ENCODE data around the gene IRX4.

IRX4 gene

DNA sequence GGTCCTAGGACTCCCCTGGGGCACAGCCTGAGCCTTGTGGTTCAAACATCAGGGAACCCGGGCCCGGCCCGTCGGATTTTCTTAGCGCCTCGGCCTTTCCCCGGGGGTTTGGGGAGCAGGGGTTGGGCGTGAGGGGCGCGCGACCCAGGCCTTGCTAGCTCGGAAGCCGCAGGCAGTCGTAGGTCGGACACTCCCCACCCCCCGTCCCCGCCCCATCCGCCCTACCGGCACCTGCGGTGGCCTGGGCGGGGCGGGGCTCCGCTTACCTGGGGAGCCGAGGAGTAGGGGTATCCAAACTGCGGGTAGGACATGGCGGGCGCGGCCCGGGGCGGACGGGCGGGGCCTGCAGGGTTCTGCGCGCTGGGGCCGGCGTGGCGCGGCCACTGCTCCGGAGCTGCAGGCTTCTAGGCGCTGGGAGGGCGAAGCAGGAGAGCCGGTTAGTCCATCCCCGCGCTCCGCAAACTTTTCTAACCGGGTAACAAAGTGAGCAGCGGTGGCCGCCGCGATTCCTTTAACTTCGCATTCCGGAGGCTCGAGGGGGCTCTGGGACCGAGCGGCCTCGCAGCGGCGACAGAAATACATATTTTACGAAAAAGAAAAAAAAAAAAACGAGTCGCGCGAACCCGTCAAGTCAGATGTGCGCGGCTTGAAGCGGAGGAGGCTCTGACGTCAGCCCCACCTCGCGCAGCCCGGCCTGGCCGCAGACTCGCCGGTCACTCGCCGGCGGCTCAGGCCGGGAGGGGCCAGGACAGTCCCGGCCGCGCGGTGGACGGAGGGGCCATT, at the start of gene IRX4:
IRX4 (minus strand) TSS at position 589 of the 783 bp plus-strand sequence; CDS start at position 311, 278 bp downstream.
- no peak for ATAC-seq

- no peak for ATAC-seq
These were observed 49.0 kb upstream of the IRX4 start for GRCh38 chr5:1931604-1932231.

DNA sequence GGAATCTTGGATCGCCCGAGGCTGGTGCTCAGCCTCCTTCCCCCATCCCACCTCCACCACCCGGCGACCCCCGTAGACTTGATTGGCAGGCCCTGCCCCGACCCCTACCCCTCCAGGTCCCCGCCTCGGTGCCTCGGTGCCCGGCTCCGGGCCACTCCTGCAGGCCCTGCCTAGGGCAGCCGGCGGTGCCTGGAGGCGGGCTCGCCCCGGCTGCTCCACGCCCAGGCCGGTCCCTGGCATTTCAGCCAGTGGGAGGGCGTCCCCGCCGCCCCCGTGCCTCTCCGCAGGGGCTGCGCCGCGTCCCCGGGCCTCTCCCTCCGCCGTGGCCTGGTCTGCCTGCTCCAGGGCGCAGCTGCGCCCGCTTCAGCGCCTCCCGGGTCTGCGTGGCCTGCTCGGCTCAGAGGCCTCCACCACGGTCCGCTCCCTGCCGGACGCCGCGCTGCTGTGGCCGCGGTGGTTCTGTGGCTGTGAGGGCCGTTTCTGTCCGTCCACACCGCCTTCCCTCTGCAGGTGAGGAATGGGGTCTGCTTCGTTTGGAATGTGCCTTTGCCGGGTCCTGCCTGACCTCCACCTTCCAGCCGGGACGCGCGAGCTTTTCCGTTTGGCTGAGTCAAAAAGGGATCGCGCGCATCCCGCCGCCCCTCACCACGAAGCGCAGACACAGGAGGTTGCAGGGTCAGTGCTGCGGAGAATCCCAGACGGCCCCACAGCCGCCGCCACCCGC, 48.3 kb upstream of the IRX4 start:
- no peak for ATAC-seq

GRCh38 chr5:1930501-1930879, 47.8 kb upstream of the IRX4 start:
- ATAC-seq = no peak

- no peak for ATAC-seq
These were observed 46.6 kb upstream of the IRX4 start for GRCh38 chr5:1929108-1929991.

DNA sequence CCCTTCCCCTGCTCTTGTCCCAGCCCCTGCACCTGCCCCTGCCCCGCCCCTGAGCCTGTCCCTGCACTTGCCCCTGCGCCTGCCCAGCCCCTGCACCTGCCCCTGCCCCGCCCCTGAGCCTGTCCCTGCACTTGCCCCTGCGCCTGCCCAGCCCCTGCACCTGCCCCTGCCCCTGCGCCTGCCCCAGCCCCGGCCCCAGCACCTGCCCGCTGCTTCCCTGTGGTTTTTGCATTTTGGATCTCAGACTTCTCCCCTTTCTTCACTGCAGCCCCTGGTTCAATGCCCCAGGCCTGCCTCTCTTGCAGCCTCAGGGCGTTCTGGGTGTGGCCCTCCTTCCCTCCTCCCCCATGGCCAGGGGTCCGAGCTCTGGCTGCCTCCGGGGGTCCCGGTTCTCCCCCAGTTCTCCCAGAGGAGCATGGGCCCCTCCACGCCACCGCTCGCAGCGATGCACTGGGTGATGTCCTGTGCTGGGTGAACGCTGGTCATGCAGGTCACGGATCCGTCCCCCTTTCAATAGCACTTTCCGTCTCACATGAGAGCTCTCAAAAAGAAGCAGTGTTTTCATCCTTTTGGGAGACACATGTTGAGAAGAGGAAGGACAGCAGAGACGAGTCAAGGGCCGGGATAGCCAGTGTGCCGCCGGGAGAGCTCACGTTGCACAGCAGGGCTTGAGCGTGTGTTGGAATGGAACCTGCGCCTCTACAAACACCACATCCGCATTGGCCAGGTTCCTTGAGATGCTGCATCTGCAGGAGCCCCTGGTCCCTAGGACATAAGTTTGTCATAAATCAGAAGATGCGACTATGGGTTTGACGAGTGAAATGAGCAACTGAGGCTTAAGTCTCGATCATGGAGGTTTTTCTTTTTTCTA, 44.0 kb upstream of the IRX4 start:
- no peak for ATAC-seq

DNA sequence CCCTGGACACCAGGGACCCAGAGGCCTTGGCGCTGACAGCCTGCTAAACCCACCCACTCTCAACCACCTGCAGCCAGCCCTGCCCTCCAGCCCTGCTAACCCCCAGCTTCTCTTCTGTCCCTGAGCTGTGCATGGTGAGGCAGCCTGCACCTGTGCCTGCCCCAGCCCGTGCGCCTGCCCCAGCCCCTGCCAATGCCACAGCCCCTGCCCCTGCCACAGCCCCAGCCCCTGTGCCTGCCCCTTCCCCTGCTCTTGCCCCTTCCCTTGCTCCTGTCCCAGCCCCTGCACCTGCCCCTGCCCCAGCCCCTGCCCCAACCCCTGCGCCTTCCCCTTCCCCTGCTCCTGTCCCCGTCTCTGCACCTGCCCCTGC, 43.3 kb upstream of the IRX4 start:
- ATAC-seq = no peak

- ATAC-seq = no peak
These were observed 42.7 kb upstream of the IRX4 start for GRCh38 chr5:1925111-1926070.

GRCh38 chr5:1923766-1924165, 41.0 kb upstream of the IRX4 start:
- no peak for ATAC-seq

- ATAC-seq = no peak
These were observed 40.6 kb upstream of the IRX4 start for GRCh38 chr5:1923341-1923740.

DNA sequence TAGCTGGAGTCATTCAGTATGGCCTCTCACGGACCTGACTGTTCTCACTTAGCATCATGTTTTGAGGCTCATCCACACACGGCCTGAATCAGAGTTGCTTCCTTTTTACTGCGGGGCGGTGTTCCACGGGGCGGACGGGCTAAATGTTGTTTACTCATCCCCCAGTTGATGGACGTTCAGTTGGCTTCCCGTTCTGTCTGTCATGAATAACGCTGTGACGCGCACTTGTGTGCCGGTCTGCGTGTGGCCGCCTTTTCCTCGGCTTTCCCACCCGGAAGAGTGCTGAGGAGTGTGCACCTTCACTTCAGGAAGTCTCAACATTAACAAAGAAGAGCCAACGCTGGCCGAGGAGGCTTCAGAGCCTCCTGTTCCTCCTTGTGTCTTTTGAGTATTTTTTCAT, 39.0 kb upstream of the IRX4 start:
- ATAC-seq = no peak

GRCh38 chr5:1919750-1920149, 37.0 kb upstream of the IRX4 start:
- ATAC-seq = no peak

DNA sequence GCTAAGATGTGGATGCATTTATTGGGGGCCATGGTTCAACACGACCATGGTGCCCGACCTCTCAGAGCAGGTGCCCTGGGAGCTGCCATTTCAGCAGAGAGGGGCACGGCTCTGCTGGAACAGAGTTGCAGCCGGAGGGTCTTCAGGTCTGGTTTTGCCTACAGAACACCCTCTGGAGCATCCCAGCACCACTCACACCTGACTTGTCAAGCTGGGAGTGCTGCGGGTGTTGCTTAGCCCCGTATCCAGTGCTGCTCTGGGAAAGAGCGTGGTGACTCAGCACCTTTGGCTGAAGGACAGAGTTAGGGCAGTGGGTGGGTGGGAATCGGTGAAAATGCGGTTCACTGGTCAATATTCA, 36.5 kb upstream of the IRX4 start:
- ATAC-seq = no peak

GRCh38 chr5:1918488-1919208, 35.9 kb upstream of the IRX4 start:
- no peak for ATAC-seq

GRCh38 chr5:1917830-1918487, 35.2 kb upstream of the IRX4 start:
- ATAC-seq = no peak

GRCh38 chr5:1916041-1917001, 33.6 kb upstream of the IRX4 start:
- ATAC-seq = no peak

DNA sequence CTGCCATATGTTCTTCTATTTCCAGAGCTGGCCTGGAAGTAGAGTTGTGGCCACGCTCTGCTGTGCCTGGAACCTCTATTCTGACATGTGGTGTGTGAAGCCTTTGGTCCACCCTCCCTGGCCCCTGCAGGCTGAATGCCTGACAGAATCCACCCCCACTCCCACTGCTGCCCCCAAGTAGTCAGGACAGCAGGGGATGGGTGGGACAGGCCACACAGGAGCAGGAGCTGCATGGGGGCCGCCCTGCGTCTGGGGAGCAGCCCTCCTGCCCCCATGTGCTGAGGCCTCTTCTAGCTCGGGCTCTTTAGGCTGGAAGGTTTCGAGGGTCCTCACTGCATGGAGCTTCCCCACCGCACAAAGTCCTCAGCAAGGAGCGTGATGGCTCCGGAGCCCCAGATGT, 32.6 kb upstream of the IRX4 start:
- no peak for ATAC-seq

DNA sequence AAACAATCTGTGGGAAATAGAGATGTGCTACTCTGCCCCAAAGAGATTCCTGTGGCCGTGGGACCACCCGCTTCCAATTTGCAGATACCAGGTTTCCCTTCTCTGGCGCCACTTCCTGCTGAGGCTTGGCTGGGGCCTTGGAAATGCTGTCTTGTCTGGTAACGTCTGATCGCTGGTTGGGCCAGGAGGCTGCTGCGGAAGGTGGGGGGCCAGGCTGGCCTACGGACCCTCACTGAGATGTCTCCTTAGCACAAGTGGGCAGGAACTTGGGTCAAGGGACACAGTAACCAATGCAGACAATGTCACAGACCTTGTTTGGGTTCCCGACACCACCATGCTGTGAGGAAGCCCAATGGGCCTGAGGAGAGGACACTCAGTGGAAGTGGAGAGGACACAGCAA, 31.7 kb upstream of the IRX4 start:
- no peak for ATAC-seq
